AG09309 (cell line): ENCODE results near the gene GALNS.

Source experiments
- DNase-seq: peaks from one replicate; pipeline ENCODE4 v3.0.0-alpha.2; 2010; ENCODE audit warnings: low read depth
- H3K4me3 ChIP-seq: 2 replicates; pipeline ENCODE4 v1.5.1; 2011; ENCODE audit warnings: mild to moderate bottlenecking, low read depth, low read length, moderate library complexity; ENCODE audit not compliant: control insufficient read depth
- TF ChIP-seq, protein P1 (sequence below): IDR thresholded peaks from 2 replicates; pipeline ENCODE4 v1.5.1; 2011; ENCODE audit warnings: mild to moderate bottlenecking, low read depth, low read length, inconsistent platforms; ENCODE audit not compliant: insufficient read depth, control insufficient read depth; ENCODE audit errors: missing control alignments

The GALNS gene

GRCh38 chr16:88878967-88879787 is 22.4 kb upstream of the GALNS start:
- TF ChIP-seq, protein P1, sequence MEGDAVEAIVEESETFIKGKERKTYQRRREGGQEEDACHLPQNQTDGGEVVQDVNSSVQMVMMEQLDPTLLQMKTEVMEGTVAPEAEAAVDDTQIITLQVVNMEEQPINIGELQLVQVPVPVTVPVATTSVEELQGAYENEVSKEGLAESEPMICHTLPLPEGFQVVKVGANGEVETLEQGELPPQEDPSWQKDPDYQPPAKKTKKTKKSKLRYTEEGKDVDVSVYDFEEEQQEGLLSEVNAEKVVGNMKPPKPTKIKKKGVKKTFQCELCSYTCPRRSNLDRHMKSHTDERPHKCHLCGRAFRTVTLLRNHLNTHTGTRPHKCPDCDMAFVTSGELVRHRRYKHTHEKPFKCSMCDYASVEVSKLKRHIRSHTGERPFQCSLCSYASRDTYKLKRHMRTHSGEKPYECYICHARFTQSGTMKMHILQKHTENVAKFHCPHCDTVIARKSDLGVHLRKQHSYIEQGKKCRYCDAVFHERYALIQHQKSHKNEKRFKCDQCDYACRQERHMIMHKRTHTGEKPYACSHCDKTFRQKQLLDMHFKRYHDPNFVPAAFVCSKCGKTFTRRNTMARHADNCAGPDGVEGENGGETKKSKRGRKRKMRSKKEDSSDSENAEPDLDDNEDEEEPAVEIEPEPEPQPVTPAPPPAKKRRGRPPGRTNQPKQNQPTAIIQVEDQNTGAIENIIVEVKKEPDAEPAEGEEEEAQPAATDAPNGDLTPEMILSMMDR, result no peak
- no peak for DNase-seq
- no peak overlapping the region for H3K4me3 ChIP-seq

DNA sequence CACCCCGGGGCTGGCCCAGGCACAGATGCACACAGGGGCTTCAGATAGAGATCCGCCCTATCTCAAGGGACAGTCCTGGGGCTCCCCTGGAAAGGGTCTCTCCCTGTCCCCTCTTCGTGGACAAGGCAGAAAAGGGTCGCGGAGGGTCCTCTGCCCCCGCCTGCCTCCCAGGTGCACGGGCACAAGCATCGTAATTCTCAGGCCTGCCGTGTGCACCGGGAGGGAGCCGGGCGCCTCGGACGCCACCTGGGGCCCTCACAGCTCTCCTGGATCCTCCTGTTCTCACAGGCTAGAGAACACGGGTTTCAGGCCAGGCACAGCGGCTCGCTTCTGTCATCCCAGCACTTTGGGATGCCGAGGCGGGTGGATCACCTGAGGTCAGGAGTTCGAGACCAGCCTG is 21.6 kb upstream of the GALNS start:
- H3K4me3 ChIP-seq, result no peak overlapping the region
- TF ChIP-seq, protein P1, result no peak
- DNase-seq, result no peak

DNA sequence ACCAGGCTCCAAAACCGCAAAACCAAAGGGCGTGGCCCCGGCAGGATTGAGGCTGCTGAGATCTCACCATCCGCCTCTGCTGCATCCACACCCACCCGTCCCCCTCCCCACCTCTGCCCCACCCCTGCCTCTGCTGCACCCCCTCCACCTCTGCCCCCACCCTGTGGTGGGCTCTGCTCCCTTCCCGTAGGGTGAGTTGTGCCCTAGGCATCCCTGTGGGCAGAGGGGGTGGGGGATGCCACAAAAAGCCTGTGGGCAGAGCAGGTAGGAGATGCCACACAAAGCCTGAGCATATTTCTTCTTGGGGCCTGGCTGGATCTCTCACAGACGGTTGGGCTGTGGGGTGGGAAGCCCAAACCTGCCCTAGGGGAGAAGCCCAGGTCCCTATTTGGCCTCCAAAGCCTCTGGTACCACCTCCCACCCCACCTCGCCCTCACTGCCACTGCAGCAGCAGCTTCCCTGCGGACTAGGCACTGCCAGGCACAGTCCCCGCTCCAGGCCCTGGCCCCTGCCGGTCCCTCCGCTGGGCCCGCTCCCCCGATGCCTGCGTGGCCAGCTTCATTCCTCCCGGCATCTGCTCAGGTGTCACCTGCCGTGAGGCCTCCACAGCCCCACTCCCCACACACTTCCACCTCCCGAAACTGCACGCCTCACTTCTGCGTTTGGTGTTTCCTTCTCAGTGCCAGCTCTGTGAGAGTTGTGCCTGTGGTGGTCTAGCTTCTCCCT is 21.0 kb upstream of the GALNS start:
- TF ChIP-seq, protein P1, result no peak
- no peak for DNase-seq
- H3K4me3 ChIP-seq, result no peak overlapping the region

DNA sequence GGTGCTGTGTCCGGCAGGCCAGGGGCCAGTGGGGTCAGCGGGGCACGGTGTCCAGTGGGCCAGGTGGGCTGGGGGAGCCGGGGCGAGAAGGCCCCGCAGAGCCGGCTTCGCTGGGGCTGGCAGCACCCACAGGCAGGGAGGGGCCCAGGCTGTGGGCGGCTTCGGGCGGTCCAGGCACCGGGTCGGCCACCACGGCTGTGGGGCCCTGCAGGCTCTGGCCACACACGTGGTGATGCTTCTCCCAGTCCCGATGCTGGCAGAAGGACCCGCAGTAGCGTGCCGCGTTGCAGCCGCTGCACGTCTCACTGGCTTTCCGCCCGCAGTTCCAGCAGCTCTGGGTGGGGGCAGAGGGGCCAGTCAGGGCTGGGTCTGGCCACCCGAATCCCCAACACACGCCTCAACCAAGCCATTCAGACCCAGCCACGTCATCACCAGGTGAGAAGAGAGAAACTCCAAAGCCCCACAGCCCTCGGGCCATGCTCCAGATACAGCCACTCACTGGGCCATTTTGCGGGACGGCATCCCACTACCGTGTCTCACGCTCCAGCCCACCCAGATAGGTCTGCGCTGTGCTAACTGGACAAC is 20.3 kb upstream of the GALNS start:
- TF ChIP-seq, protein P1, result no peak
- H3K4me3 ChIP-seq, result no peak overlapping the region
- DNase-seq, result no peak

DNA sequence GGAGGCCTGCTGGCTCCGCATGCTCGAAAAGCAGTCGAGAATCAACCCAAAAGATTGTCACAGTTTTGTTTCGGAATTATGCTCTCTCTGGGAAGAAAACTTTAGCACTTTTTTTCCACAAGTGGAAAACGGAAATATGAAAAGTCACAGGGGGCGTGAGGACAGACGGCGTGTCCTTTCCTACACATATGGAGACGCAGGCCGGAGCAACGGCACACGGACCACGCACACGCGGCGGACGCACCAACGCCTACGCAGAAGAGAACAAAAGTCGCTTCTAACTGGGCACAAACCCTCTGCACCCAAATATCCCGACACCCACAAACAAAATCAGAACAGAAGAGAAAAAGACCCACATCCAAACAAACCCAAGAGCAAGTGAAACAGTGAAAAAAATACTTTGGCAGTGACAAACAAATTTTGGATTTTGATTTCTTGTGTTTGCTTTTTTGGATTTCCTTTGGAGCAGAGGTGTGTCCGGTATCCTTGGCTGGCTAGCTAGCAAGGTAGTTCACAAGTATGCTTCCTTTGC is 19.0 kb upstream of the GALNS start:
- TF ChIP-seq, protein P1, result no peak
- no peak overlapping the region for H3K4me3 ChIP-seq
- DNase-seq, result no peak

- TF ChIP-seq, protein P1, result no peak
- no peak for DNase-seq
- H3K4me3 ChIP-seq, result no peak overlapping the region
Observed at GRCh38 chr16:88874938-88875599, 18.3 kb upstream of the GALNS start.
